Testis (tissue), 2 donors: Measurements from ENCODE around the gene HDAC2.

Source experiments
- CTCF ChIP-seq, 3 experiments: fragments of 450-650 bp in 2 of 3; fragments of 200-600 bp in 1 of 3; sonication (generic) in 1 of 3; IDR thresholded peaks; one replicate each; pipeline ENCODE4 v1.5.1; 2016 to 2019; ENCODE audit warnings: antibody characterized with exemption in 3 of 3, mild to moderate bottlenecking in 2 of 3, moderate library complexity in 1 of 3
- POLR2A ChIP-seq: fragments of 450-650 bp; IDR thresholded peaks from one replicate; pipeline ENCODE4 v1.6.1; 2017; ENCODE audit warnings: antibody characterized with exemption, mild to moderate bottlenecking, moderate library complexity

DNA sequence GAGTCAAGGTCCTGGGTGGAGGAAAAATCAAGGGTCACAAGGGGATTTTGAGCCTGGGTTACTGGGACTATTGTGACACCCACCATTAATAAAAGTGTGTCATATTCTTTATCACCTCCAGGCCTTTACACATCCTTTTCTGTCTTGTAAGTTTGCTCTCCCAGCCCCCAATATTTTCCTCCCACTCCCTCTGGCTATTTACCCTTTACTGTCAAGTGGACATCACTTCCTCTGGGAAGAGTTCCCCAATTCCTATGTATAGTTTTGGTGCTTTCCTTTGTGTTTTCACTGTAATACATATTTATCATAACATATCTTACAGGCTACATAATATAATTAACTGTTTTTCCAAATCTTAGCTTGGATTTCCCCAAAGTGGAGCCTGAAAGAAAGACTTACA is 77.5 kb downstream of the HDAC2 start:
- TF ChIP-seq CTCF (IDR thresholded peaks at IDR 0.05) (no peak), POLR2A (no peak)
